IPS DF 6.9 (cell line): ENCODE data around the gene ARHGEF4.

Experiments used
- DNase-seq: peaks from one replicate; pipeline ENCODE4 v3.0.0-alpha.2; 2013; ENCODE audit warnings: low read depth, low spot score
- H3K27ac ChIP-seq: one replicate; pipeline ENCODE4 v1.5.1; 2013; ENCODE audit warnings: low read length, control low read depth
- H3K27me3 ChIP-seq: 2 replicates; pipeline ENCODE4 v1.6.1; 2013; ENCODE audit warnings: mild to moderate bottlenecking, low read length; ENCODE audit not compliant: control insufficient read depth, insufficient read depth
- H3K36me3 ChIP-seq: 2 replicates; pipeline ENCODE4 v1.6.1; 2013; ENCODE audit warnings: low read length; ENCODE audit not compliant: control insufficient read depth, insufficient read depth
- H3K4me1 ChIP-seq: 2 replicates; pipeline ENCODE4 v1.6.1; 2013; ENCODE audit warnings: low read length; ENCODE audit not compliant: control insufficient read depth, insufficient read depth
- H3K4me3 ChIP-seq: 2 replicates; pipeline ENCODE4 v1.5.1; 2013; ENCODE audit warnings: mild to moderate bottlenecking, low read length
- H3K9me3 ChIP-seq: 2 replicates; pipeline ENCODE4 v1.6.1; 2013; ENCODE audit warnings: low read length, inconsistent platforms; ENCODE audit not compliant: control insufficient read depth, insufficient read depth
- WGBS: extraction: QIAGEN DNeasy Blood & Tissue Kit; methylation state at CpG from one replicate; pipeline ENCODE4 v1.1.7; 2013; ENCODE audit warnings: mixed read lengths, missing lambda C conversion rate; ENCODE audit not compliant: insufficient read length, insufficient coverage; 5-methylcytosine and 5-hydroxymethylcytosine counted together

The ARHGEF4 gene

GRCh38 chr2:130826821-130827501, 9.8 kb upstream of the ARHGEF4 start:
- H3K27ac ChIP-seq = no peak overlapping the region
- H3K36me3 ChIP-seq = no peaks in the 10 kb centered on the region
- H3K9me3 ChIP-seq = no peaks in the 10 kb centered on the region
- DNase-seq = no peak
- no peaks in the 10 kb centered on the region for H3K27me3 ChIP-seq
- WGBS = no CpG with 5 or more reads among the region's 7 CpGs
- H3K4me3 ChIP-seq = no peak overlapping the region
- peaks cover 5% of the 10 kb centered on the region for H3K4me1 ChIP-seq

- no peaks in the 10 kb centered on the region for H3K27me3 ChIP-seq
- no peaks in the 10 kb centered on the region for H3K9me3 ChIP-seq
- H3K36me3 ChIP-seq = no peaks in the 10 kb centered on the region
- DNase-seq = no peak
- no peak overlapping the region for H3K4me3 ChIP-seq
- H3K4me1 ChIP-seq = peaks cover 5% of the 10 kb centered on the region
- H3K27ac ChIP-seq = no peak overlapping the region
- WGBS = no CpG with 5 or more reads among the region's 15 CpGs
Measured at GRCh38 chr2:130827502-130828251, 9.0 kb upstream of the ARHGEF4 start.

GRCh38 chr2:130828461-130828860, 8.3 kb upstream of the ARHGEF4 start:
- Histone ChIP-seq H3K4me3 (no peak overlapping the region), H3K27me3 (no peaks in the 10 kb centered on the region), H3K4me1 (peaks cover 5% of the 10 kb centered on the region), H3K36me3 (no peaks in the 10 kb centered on the region), H3K9me3 (no peaks in the 10 kb centered on the region), H3K27ac (no peak overlapping the region)
- no CpG with 5 or more reads among the region's 5 CpGs for WGBS
- no peak for DNase-seq

- no peak for DNase-seq
- no peak overlapping the region for H3K4me3 ChIP-seq
- WGBS = no CpG with 5 or more reads among the region's 10 CpGs
- H3K27me3 ChIP-seq = no peaks in the 10 kb centered on the region
- H3K9me3 ChIP-seq = no peaks in the 10 kb centered on the region
- H3K27ac ChIP-seq = no peak overlapping the region
- H3K4me1 ChIP-seq = peaks cover 5% of the 10 kb centered on the region
- H3K36me3 ChIP-seq = no peaks in the 10 kb centered on the region
Measured at GRCh38 chr2:130829015-130829414, 7.7 kb upstream of the ARHGEF4 start.

GRCh38 chr2:130830538-130830937, 6.2 kb upstream of the ARHGEF4 start:
- H3K27me3 ChIP-seq = no peaks in the 10 kb centered on the region
- no peak overlapping the region for H3K27ac ChIP-seq
- no CpG with 5 or more reads among the region's 2 CpGs for WGBS
- no peak for DNase-seq
- H3K9me3 ChIP-seq = no peaks in the 10 kb centered on the region
- no peaks in the 10 kb centered on the region for H3K36me3 ChIP-seq
- H3K4me3 ChIP-seq = no peak overlapping the region
- peaks cover 3% of the 10 kb centered on the region; the same call in 1 of the 2 replicates for H3K4me1 ChIP-seq

GRCh38 chr2:130831356-130831755, 5.4 kb upstream of the ARHGEF4 start:
- peaks cover 3% of the 10 kb centered on the region; the same call in 1 of the 2 replicates for H3K4me1 ChIP-seq
- whole genome bisulfite sequencing = no CpG with 5 or more reads among the region's 6 CpGs

GRCh38 chr2:130832296-130832940, 4.3 kb upstream of the ARHGEF4 start:
- WGBS = no CpG with 5 or more reads among the region's 12 CpGs
- Histone ChIP-seq H3K4me1 (peaks cover 3% of the 10 kb centered on the region; the same call in 1 of the 2 replicates), H3K9me3 (no peaks in the 10 kb centered on the region), H3K27me3 (no peaks in the 10 kb centered on the region; the same call in 1 of the 2 replicates), H3K4me3 (no peak overlapping the region), H3K27ac (no peak overlapping the region), H3K36me3 (no peaks in the 10 kb centered on the region)
- DNase-seq = no peak

More at GRCh38 chr2:130831356-130831755, 5.4 kb upstream of the ARHGEF4 start:
- H3K36me3 ChIP-seq = no peaks in the 10 kb centered on the region
- H3K9me3 ChIP-seq = no peaks in the 10 kb centered on the region
- H3K27ac ChIP-seq = no peak overlapping the region
- no peak for DNase-seq
- H3K27me3 ChIP-seq = no peaks in the 10 kb centered on the region
- no peak overlapping the region for H3K4me3 ChIP-seq

- Histone ChIP-seq H3K27ac (no peak overlapping the region), H3K9me3 (no peaks in the 10 kb centered on the region), H3K27me3 (peaks cover 5% of the 10 kb centered on the region), H3K36me3 (no peaks in the 10 kb centered on the region), H3K4me1 (peaks cover 1% of the 10 kb centered on the region; the same call in 1 of the 2 replicates), H3K4me3 (no peak overlapping the region)
- WGBS = no CpG with 5 or more reads among the region's 18 CpGs
- DNase-seq = no peak
Measured at GRCh38 chr2:130834091-130834930, 2.4 kb upstream of the ARHGEF4 start.

GRCh38 chr2:130834931-130835765, 1.6 kb upstream of the ARHGEF4 start:
- DNase-seq = no peak
- H3K9me3 ChIP-seq = no peaks in the 10 kb centered on the region
- peaks cover 5% of the 10 kb centered on the region for H3K27me3 ChIP-seq
- no CpG with 5 or more reads among the region's 18 CpGs for WGBS
- no peaks in the 10 kb centered on the region for H3K36me3 ChIP-seq
- H3K27ac ChIP-seq = no peak overlapping the region
- no peak overlapping the region for H3K4me3 ChIP-seq
- peaks cover 1% of the 10 kb centered on the region; the same call in 1 of the 2 replicates for H3K4me1 ChIP-seq
